Calu3 (cell line): ENCODE measurements around the gene UBAP2L. TPM values are rescaled to one million over a fixed set of nuclear protein-coding genes. Genes with fewer than 3 reads are reported as not detected.
A peak's percentile ranks its signal among the peaks of the same experiment; 100 is the strongest.

Source experiments
- BruUV-seq: library from RNA; stranded (reverse); fragments of 400-500 nt; replicated peaks from 2 replicates; lab custom pipeline; 2021; lab: Mats Ljungman, UMichigan
- CTCF ChIA-PET: fragments of 300-600 bp; sonication (Branson Sonifier 250); formaldehyde crosslinking; loops from one replicate; lab custom pipeline; 2022; ENCODE audit warnings: antibody characterized with exemption; lab: Charles Lee
- DNase-seq: peaks from one replicate; pipeline ENCODE4 v3.0.0; 2022
- H3K27ac Mint-ChIP-seq: one replicate; pipeline ENCODE4 v1.8.0; 2022; ENCODE audit warnings: mixed read lengths; ENCODE audit not compliant: unreplicated experiment
- H3K27me3 Mint-ChIP-seq: one replicate; pipeline ENCODE4 v1.8.0; 2022; ENCODE audit warnings: mixed read lengths; ENCODE audit not compliant: unreplicated experiment
- H3K36me3 Mint-ChIP-seq: one replicate; pipeline ENCODE4 v1.8.0; 2022; ENCODE audit warnings: mild to moderate bottlenecking, moderate library complexity, mixed read lengths; ENCODE audit not compliant: insufficient read depth, unreplicated experiment
- H3K4me1 Mint-ChIP-seq: one replicate; pipeline ENCODE4 v1.8.0; 2022; ENCODE audit warnings: mild to moderate bottlenecking, low read depth, mixed read lengths; ENCODE audit not compliant: unreplicated experiment
- H3K4me3 Mint-ChIP-seq: one replicate; pipeline ENCODE4 v1.8.0; 2022; ENCODE audit warnings: mild to moderate bottlenecking, low read depth, moderate library complexity, mixed read lengths; ENCODE audit not compliant: unreplicated experiment
- H3K9me3 Mint-ChIP-seq: one replicate; pipeline ENCODE4 v1.8.0; 2022; ENCODE audit warnings: low read depth, mixed read lengths; ENCODE audit not compliant: unreplicated experiment
- CTCF ChIP-seq: fragments of 200-600 bp; IDR thresholded peaks from one replicate; pipeline ENCODE4 v1.8.0; 2022; ENCODE audit warnings: antibody characterized with exemption; ENCODE audit not compliant: unreplicated experiment
- intact Hi-C: fragments of 100-400 bp; cut with micrococcal nuclease; formaldehyde crosslinking; loops from one replicate; pipeline ENCODE4 v1.10.0; 2022; ENCODE audit not compliant: unreplicated experiment
- total RNA-seq: library from RNA; stranded (reverse); gene quantifications from 2 replicates; pipeline ENCODE4 v1.2.3, GENCODE V29; 2022

The UBAP2L gene
- total RNA-seq, 1 experiment from 2014 or later: 250 TPM

GRCh38 chr1:154213274-154213673 lies 7.5 kb upstream of the UBAP2L start:
- no peak for DNase-seq
- no peak overlapping the region for H3K27ac Mint-ChIP-seq
- CTCF ChIA-PET: no interaction called here
- no peaks in the 10 kb centered on the region for H3K27me3 Mint-ChIP-seq
- H3K36me3 Mint-ChIP-seq: peaks cover 91% of the 10 kb centered on the region
- no peak overlapping the region for H3K4me3 Mint-ChIP-seq
- H3K9me3 Mint-ChIP-seq: no peaks in the 10 kb centered on the region
- BruUV-seq: no TSS peak
- TF ChIP-seq CTCF: no peak
- intact Hi-C loops: no loop called here
- H3K4me1 Mint-ChIP-seq: peaks cover 3% of the 10 kb centered on the region

GRCh38 chr1:154218545-154218944 lies 2.2 kb upstream of the UBAP2L start:
- CTCF ChIA-PET: no interaction called here

GRCh38 chr1:154219541-154219940 lies 1.2 kb upstream of the UBAP2L start:
- H3K36me3 Mint-ChIP-seq: peaks cover 77% of the 10 kb centered on the region
- no peaks in the 10 kb centered on the region for H3K9me3 Mint-ChIP-seq
- H3K27me3 Mint-ChIP-seq: no peaks in the 10 kb centered on the region
- BruUV-seq: TSS peak; percentile 68
- peak overlapping the region; percentile 80 for H3K4me3 Mint-ChIP-seq
- peak overlapping the region; percentile 88 for H3K27ac Mint-ChIP-seq
- intact Hi-C loops: no loop called here
- no peak for DNase-seq
- peaks cover 34% of the 10 kb centered on the region for H3K4me1 Mint-ChIP-seq
- CTCF ChIA-PET: interaction anchor here (0.5 kb wide), 1 partner anchor 92 kb away, joined by 3 read pairs; no protein-coding TSS in a partner anchor
- no peak for TF ChIP-seq CTCF

More at GRCh38 chr1:154218545-154218944, 2.2 kb upstream of the UBAP2L start:
- Mint-ChIP-seq H3K4me3 (peak overlapping the region; percentile 80), H3K4me1 (peaks cover 24% of the 10 kb centered on the region), H3K9me3 (no peaks in the 10 kb centered on the region), H3K27me3 (no peaks in the 10 kb centered on the region), H3K36me3 (peaks cover 87% of the 10 kb centered on the region), H3K27ac (peak overlapping the region; percentile 88)
- no TSS peak for BruUV-seq
- no peak for TF ChIP-seq CTCF
- intact Hi-C loops: no loop called here
- no peak for DNase-seq

- DNase-seq: no peak
- CTCF ChIA-PET: interaction anchor here (0.5 to 1.0 kb wide), 3 partner anchors 16 to 388 kb away, joined by 3 to 7 read pairs (median 4); no protein-coding TSS in a partner anchor
- peaks cover 35% of the 10 kb centered on the region for H3K4me1 Mint-ChIP-seq
- no TSS peak for BruUV-seq
- TF ChIP-seq CTCF: no peak
- no peaks in the 10 kb centered on the region for H3K27me3 Mint-ChIP-seq
- intact Hi-C loops: no loop called here
- peak overlapping the region; percentile 88 for H3K27ac Mint-ChIP-seq
- no peaks in the 10 kb centered on the region for H3K9me3 Mint-ChIP-seq
- peaks cover 73% of the 10 kb centered on the region for H3K36me3 Mint-ChIP-seq
- peak overlapping the region; percentile 80 for H3K4me3 Mint-ChIP-seq
These were observed 169 bp downstream of the UBAP2L start for GRCh38 chr1:154220970-154221277.
